Glomerular visceral epithelial cell (primary cell): ENCODE data around the gene DICER1.
A peak's percentile ranks its signal among the peaks of the same experiment; 100 is the strongest.
"Not testable (repeated sequence)": the region's sequence is repeated elsewhere in the genome, so short reads cannot be mapped to it uniquely, and the experiment has no call there.

Experiments
- DNase-seq: peaks from one replicate; pipeline ENCODE4 v3.0.0-alpha.2; 2016; ENCODE audit errors: extremely low spot score

DICER1 gene

GRCh38 chr14:95185767-95186392 is 28.6 kb upstream of the DICER1 start:
- no peak for DNase-seq

GRCh38 chr14:95185033-95185766 is 27.9 kb upstream of the DICER1 start:
- no peak for DNase-seq

DNA sequence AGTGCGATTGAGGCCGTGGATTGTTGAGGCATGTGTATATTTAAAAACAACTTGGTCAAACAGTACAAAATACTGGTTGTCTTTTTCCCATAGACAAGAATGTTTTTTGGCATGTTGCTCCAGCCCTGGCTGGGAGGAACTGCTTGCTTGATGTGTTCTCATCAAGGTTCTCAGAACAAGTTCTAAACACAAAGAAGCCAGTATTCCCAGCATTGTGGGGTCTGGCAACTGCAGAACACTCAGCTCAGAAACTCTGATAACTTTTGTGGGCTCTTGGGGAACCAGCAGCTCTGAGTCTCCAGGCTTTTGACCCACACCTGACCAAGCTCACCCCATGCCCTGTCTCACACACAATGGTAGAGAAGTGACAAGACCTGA is 27.1 kb upstream of the DICER1 start:
- no peak for DNase-seq

DNA sequence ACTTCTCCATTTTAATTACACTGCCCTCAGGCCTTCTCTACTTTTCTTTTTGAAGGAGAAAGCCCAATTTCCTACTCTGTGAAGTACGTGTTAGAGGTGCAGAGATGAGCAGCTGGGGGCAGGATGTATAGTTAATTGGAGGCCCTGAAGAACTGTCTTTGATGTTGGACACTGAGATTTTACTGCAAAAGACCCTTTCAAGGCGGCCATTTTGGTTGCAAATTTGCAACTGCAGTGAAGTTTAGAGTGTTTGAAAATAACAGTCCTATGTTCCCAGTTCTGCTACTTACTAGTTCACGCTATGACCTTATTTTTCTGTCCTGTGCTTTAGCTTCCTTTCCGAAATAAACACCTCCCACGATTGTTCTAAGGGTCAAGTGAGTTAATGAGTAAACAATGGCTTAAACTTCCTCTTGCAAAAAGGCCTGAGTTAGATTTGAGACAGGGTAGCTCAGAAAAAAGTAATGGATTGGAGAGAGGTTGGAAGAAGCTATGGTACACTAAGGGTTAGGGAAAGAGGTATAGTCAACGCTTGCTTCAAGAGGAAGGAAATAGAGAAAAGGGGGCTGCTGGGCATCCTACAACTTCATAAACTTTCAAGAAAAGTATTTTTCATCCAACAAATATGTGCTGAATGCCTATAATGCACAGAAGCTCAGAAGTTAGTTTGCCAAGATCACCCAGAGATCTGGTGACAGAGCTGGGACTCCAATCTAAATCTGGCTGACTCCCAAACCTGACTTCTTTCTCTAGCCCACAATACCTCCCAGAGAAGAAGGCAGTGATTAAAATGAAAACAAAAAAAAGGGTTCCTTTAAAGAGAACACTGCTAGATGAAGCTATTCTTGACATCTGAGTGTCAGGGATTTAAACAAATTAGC is 26.4 kb upstream of the DICER1 start:
- no peak for DNase-seq

- no peak for DNase-seq
Observed at GRCh38 chr14:95183082-95183481, 25.8 kb upstream of the DICER1 start.

- no peak for DNase-seq
Observed at GRCh38 chr14:95182379-95182778, 25.1 kb upstream of the DICER1 start.

GRCh38 chr14:95180966-95181741 is 23.8 kb upstream of the DICER1 start:
- no peak for DNase-seq

- DNase-seq = not testable (repeated sequence)
Observed at GRCh38 chr14:95175670-95176069, 18.3 kb upstream of the DICER1 start.

GRCh38 chr14:95174184-95174792 is 17.0 kb upstream of the DICER1 start:
- no peak for DNase-seq

DNA sequence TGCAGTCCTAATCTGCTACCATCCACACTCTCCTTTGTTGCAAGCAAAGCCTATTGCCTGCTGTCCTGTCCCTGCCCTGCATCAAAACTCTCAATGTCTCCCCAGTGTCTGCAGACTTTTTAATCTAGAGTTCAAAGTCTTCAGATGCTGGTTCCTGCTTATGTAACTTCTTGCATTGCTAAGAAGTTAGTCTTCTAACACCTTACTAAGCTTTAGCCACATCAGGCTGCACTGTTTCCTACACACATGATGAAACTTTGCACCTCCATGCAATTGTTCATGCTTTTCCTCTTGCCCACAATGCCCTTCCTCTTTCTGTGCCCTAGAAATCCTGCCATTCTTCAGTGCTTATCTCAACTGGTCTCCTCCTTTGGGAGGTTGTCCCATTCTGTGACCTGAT is 16.2 kb upstream of the DICER1 start:
- DNase-seq = no peak

GRCh38 chr14:95167177-95167576 is 9.8 kb upstream of the DICER1 start:
- no peak for DNase-seq

GRCh38 chr14:95165517-95165916 is 8.2 kb upstream of the DICER1 start:
- DNase-seq = no peak

- no peak for DNase-seq
Observed at GRCh38 chr14:95164506-95164905, 7.2 kb upstream of the DICER1 start.

GRCh38 chr14:95163666-95164065 is 6.3 kb upstream of the DICER1 start:
- no peak for DNase-seq

GRCh38 chr14:95163132-95163531 is 5.8 kb upstream of the DICER1 start:
- no peak for DNase-seq

GRCh38 chr14:95162641-95163040 is 5.3 kb upstream of the DICER1 start:
- DNase-seq = no peak

DNA sequence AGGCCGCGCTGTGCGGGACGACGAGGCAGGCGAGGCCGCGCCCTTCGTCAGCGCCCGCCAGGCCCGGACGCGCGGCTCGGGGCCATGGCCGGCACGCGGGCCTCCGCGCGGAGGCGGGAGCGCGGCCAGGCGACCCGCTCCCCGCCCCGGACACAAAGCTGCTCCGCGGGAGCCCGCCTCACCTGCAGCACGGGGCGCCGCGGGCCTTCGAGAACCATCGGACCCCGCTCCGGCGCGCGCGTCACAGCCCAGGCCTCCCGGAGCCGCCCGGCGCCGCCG is 342 bp downstream of the DICER1 start:
- DNase-seq = no peak

DNA sequence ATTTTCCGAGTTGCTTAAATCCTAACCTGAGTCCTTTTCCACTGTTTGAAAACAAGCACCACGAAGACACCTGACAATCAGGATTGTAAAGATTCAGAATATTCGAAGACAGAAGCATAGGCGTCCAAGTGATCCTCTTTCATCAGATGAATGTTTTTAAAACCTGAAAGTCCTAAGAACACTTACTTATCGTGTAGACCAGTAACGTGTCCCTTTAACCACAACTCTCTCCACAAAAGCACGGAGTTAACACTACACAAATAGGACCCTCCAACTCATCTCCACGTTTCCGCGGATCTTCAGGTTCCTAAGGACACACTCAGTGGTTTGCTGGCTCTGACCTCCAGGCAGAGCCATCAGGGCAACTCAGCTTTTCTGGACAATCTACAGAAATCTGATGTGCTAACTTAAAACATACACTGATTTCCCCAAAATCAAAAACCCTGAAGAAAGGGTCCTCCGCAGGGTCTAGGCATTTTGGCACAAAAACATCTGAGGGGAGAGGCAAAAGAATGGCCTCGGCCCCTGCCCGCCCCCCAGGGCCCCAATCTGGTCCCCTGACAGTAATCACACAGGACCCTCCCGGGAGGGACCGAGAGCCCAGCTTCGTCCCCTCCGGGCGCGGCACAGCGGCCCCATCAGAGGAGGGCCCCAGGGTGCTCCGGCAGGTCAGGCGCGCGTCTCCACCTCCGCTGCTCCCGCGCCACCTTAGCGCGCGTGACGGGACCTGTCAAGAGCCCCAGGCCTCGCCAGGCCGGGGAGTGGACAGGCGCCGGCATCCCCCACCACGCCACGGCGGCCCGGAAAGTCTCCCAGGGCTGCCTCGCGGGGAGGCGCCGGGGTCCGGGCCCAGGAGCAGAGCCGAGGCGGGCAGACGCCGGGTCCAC is 925 bp downstream of the DICER1 start:
- DNase-seq = peak; percentile 31

- DNase-seq = no peak
Observed at GRCh38 chr14:95155045-95155444, 2.3 kb downstream of the DICER1 start.

DNA sequence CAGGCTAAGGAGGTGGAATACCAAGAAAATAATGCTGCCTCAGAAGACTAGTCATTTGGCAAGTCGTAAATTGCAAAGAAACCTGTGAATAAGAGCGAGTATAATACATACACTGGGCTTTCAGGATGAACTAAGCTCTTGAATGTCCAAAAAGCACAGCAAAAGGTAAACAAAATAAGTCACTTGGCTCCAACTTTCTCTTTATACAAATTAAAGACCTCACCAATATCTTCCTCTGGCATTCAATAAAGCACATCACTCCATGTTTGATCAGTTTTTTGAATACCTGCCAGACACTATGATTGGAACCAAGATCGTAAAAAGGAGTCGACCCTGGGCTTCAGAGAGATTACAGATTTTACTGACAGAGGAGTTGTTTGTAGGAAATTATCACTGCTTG is 3.5 kb downstream of the DICER1 start:
- DNase-seq = no peak

- DNase-seq = peak; percentile 59
Observed at GRCh38 chr14:95151561-95151960, 5.8 kb downstream of the DICER1 start.
